ENCODE measurements around the gene EIF3A. TPM values are rescaled to one million over a fixed set of nuclear protein-coding genes. Genes with fewer than 3 reads are reported as not detected.

EIF3A gene
- total RNA-seq, 4 donors from 2014 or later, result 119 to 228 (median 158) TPM

- ATAC-seq (ENCODE audit: low FRiP score) (no peak), DNase-seq (ENCODE audit: low spot score) (no peak)
- TF ChIP-seq CTCF (IDR thresholded peaks at IDR 0.05), result no peak
These were observed 20.5 kb downstream of the EIF3A start for GRCh38 chr10:119060107-119060506.

- no peak for TF ChIP-seq CTCF (IDR thresholded peaks at IDR 0.05)
- ATAC-seq (ENCODE audit: low FRiP score) (no peak), DNase-seq (ENCODE audit: low spot score) (no peak)
These were observed 21.1 kb downstream of the EIF3A start for GRCh38 chr10:119059557-119059956.

- no peak for TF ChIP-seq CTCF (IDR thresholded peaks at IDR 0.05)
- ATAC-seq (ENCODE audit: low FRiP score) (no peak), DNase-seq (ENCODE audit: low spot score) (no peak)
These were observed 22.6 kb downstream of the EIF3A start for GRCh38 chr10:119058010-119058409.

GRCh38 chr10:119055472-119055871 lies 25.1 kb downstream of the EIF3A start:
- ATAC-seq (ENCODE audit: low FRiP score) (no peak), DNase-seq (ENCODE audit: low spot score) (no peak)
- TF ChIP-seq CTCF (IDR thresholded peaks at IDR 0.05), result no peak

GRCh38 chr10:119051775-119052174 lies 28.8 kb downstream of the EIF3A start:
- no peak for TF ChIP-seq CTCF (IDR thresholded peaks at IDR 0.05)
- ATAC-seq (ENCODE audit: low FRiP score), result no peak

GRCh38 chr10:119049777-119050176 lies 30.8 kb downstream of the EIF3A start:
- ATAC-seq (ENCODE audit: low FRiP score) (no peak), DNase-seq (ENCODE audit: low spot score) (no peak)
- TF ChIP-seq CTCF (IDR thresholded peaks at IDR 0.05), result no peak

More at GRCh38 chr10:119051775-119052174, 28.8 kb downstream of the EIF3A start:
- no peak for DNase-seq (ENCODE audit: low spot score)

- ATAC-seq (ENCODE audit: low FRiP score), result no peak
- no peak for DNase-seq (ENCODE audit: low spot score)
- no peak for TF ChIP-seq CTCF (IDR thresholded peaks at IDR 0.05)
These were observed 31.3 kb downstream of the EIF3A start for GRCh38 chr10:119049361-119049760.
